ENCODE results near the gene NALCN.

Gene NALCN

GRCh38 chr13:101016475-101016874 is 399.8 kb downstream of the NALCN start:
- Histone ChIP-seq H3K9me3 (ENCODE audit: control insufficient read depth in 1 of 2, low read length in 2 of 2) (no peaks in the 10 kb centered on the region), H3K36me3 (ENCODE audit: control insufficient read depth in 1 of 2, insufficient read depth in 2 of 2, low read length in 2 of 2) (no peaks in the 10 kb centered on the region), H3K27ac (ENCODE audit: low read length) (no peak overlapping the region), H3K27me3 (ENCODE audit: low read depth, low read length) (no peaks in the 10 kb centered on the region), H3K4me3 (ENCODE audit: low read depth in 1 of 2, low read length in 2 of 2) (no peak overlapping the region), H3K4me1 (ENCODE audit: control insufficient read depth in 1 of 2, insufficient read depth in 2 of 2, low read length in 2 of 2) (no peaks in the 10 kb centered on the region)

- Histone ChIP-seq H3K27me3 (ENCODE audit: low read depth, low read length) (no peaks in the 10 kb centered on the region), H3K4me1 (ENCODE audit: control insufficient read depth in 1 of 2, insufficient read depth in 2 of 2, low read length in 2 of 2) (no peaks in the 10 kb centered on the region), H3K27ac (ENCODE audit: low read length) (no peak overlapping the region), H3K4me3 (ENCODE audit: low read depth in 1 of 2, low read length in 2 of 2) (no peak overlapping the region), H3K9me3 (ENCODE audit: control insufficient read depth in 1 of 2, low read length in 2 of 2) (no peaks in the 10 kb centered on the region), H3K36me3 (ENCODE audit: control insufficient read depth in 1 of 2, insufficient read depth in 2 of 2, low read length in 2 of 2) (no peaks in the 10 kb centered on the region)
Observed at GRCh38 chr13:101013245-101013644, 403.1 kb downstream of the NALCN start.

- Histone ChIP-seq H3K9me3 (ENCODE audit: control insufficient read depth in 1 of 2, low read length in 2 of 2) (no peaks in the 10 kb centered on the region), H3K27ac (ENCODE audit: low read length) (no peak overlapping the region), H3K36me3 (ENCODE audit: control insufficient read depth in 1 of 2, insufficient read depth in 2 of 2, low read length in 2 of 2) (no peaks in the 10 kb centered on the region), H3K4me3 (ENCODE audit: low read depth in 1 of 2, low read length in 2 of 2) (no peak overlapping the region), H3K27me3 (ENCODE audit: low read depth, low read length) (no peaks in the 10 kb centered on the region), H3K4me1 (ENCODE audit: control insufficient read depth in 1 of 2, insufficient read depth in 2 of 2, low read length in 2 of 2) (no peaks in the 10 kb centered on the region)
Observed at GRCh38 chr13:101010100-101010499, 406.2 kb downstream of the NALCN start.

- H3K27me3 ChIP-seq (ENCODE audit: low read depth, low read length) = no peaks in the 10 kb centered on the region
- no peak overlapping the region for H3K27ac ChIP-seq (ENCODE audit: low read length)
- no peaks in the 10 kb centered on the region for H3K4me1 ChIP-seq (ENCODE audit: control insufficient read depth in 1 of 2, insufficient read depth in 2 of 2, low read length in 2 of 2)
Observed at GRCh38 chr13:101007245-101007644, 409.1 kb downstream of the NALCN start.

More at GRCh38 chr13:101007245-101007644, 409.1 kb downstream of the NALCN start:
- Histone ChIP-seq H3K9me3 (ENCODE audit: control insufficient read depth in 1 of 2, low read length in 2 of 2) (no peaks in the 10 kb centered on the region), H3K4me3 (ENCODE audit: low read depth in 1 of 2, low read length in 2 of 2) (no peak overlapping the region), H3K36me3 (ENCODE audit: control insufficient read depth in 1 of 2, insufficient read depth in 2 of 2, low read length in 2 of 2) (no peaks in the 10 kb centered on the region)

Data from muscle layer of duodenum (tissue), 2 donors.